Epithelial cell of esophagus (primary cell): Measurements from ENCODE around the gene AIPL1.
A peak's percentile ranks its signal among the peaks of the same experiment; 100 is the strongest.

ENCODE experiments used
- DNase-seq: peaks from one replicate; pipeline ENCODE4 v3.0.0; 2010; ENCODE audit warnings: low read depth
- H3K4me3 ChIP-seq: 2 replicates; pipeline ENCODE4 v1.5.1; 2011; ENCODE audit warnings: mild to moderate bottlenecking, low read length, control low read depth
- CTCF ChIP-seq: IDR thresholded peaks from 2 replicates; pipeline ENCODE4 v1.5.1; 2011; ENCODE audit warnings: low read depth, mild to moderate bottlenecking, low read length, control low read depth, inconsistent platforms; ENCODE audit not compliant: insufficient read depth; ENCODE audit errors: missing control alignments

AIPL1 gene

GRCh38 chr17:6426356-6427101 lies 8.4 kb downstream of the AIPL1 start:
- no peak overlapping the region for H3K4me3 ChIP-seq
- no peak for TF ChIP-seq CTCF
- DNase-seq: no peak

- DNase-seq: no peak
- TF ChIP-seq CTCF: no peak
- H3K4me3 ChIP-seq: no peak overlapping the region
These were observed 9.5 kb downstream of the AIPL1 start for GRCh38 chr17:6425407-6425806.

- no peak for TF ChIP-seq CTCF
- no peak for DNase-seq
- H3K4me3 ChIP-seq: no peak overlapping the region
These were observed 11.0 kb downstream of the AIPL1 start for GRCh38 chr17:6423931-6424330.

- no peak for DNase-seq
- TF ChIP-seq CTCF: no peak
- no peak overlapping the region for H3K4me3 ChIP-seq
These were observed 12.2 kb downstream of the AIPL1 start for GRCh38 chr17:6422654-6423241.

- peak; percentile 89 for TF ChIP-seq CTCF
- peak; percentile 76 for DNase-seq
- H3K4me3 ChIP-seq: no peak overlapping the region
These were observed 13.0 kb downstream of the AIPL1 start for GRCh38 chr17:6421700-6422604.

GRCh38 chr17:6420173-6420641 lies 14.7 kb downstream of the AIPL1 start:
- peak; percentile 49 for DNase-seq
- TF ChIP-seq CTCF: peak; percentile 47
- H3K4me3 ChIP-seq: no peak overlapping the region
